Measurements from ENCODE around the gene KCTD11.

KCTD11 gene

DNA sequence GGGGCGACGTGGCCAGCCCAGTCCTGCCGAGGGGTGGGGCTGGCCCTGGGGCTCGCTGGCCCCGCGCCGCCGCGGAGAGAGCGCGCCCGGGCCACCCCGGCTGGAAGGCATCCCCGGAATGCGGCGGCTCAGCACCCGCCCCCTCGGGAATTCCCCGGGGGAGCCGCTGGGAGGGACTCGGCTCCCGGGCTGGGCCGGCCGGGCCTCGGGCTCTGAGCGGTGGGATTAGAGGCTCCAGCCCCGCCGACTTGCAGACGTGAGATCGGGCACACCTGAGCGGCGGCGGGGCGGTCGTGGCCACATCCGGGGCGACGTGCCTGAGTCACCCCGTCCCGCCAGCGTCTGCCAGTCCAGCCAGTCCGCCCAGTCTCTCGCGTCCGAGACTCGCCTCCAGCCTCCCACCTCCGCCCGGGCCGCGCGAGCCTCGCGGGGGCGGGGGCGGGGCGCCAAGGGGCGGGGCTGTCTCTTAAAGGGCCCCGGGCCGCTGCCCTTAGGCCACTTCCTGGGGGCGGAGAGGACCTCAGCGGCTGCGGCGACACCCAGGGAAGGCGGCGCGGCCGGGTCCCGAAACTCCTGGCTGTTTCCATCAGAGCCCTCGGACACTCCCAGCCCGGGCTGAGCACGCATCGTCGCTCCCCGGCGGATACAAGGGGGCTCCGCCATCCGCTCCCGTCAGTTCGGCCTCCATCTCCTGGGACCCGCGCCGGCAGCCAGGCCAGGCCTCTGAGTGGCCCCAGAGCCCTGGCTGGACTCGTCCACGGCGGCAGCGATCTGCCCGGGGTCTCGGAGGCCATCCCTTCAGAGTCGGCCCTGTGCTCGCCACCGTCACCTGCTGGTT is at the start of gene KCTD11:
Gene KCTD11 (plus strand): TSS at position 498 of the 838 bp plus-strand sequence.
- no peak for DNase-seq

DNA sequence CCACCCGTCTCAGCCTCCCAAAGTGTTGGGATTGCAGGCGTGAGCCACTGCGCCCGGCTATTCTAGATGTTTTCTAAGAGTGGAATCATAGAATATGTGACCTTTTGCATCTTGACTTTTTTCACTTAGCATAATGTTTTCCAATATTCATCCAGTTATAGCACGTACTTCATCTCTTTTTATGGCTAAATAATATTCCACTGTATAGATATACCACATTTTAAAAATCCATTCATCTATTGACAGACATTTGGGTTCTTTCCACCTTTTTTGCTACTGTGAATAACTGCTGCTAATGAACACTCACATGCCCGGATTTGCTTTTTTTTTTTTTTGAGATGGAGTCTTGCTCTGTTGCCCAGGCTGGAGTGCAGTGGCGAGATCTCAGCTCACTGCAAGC is 47.8 kb upstream of the KCTD11 start:
- no peak for DNase-seq

DNA sequence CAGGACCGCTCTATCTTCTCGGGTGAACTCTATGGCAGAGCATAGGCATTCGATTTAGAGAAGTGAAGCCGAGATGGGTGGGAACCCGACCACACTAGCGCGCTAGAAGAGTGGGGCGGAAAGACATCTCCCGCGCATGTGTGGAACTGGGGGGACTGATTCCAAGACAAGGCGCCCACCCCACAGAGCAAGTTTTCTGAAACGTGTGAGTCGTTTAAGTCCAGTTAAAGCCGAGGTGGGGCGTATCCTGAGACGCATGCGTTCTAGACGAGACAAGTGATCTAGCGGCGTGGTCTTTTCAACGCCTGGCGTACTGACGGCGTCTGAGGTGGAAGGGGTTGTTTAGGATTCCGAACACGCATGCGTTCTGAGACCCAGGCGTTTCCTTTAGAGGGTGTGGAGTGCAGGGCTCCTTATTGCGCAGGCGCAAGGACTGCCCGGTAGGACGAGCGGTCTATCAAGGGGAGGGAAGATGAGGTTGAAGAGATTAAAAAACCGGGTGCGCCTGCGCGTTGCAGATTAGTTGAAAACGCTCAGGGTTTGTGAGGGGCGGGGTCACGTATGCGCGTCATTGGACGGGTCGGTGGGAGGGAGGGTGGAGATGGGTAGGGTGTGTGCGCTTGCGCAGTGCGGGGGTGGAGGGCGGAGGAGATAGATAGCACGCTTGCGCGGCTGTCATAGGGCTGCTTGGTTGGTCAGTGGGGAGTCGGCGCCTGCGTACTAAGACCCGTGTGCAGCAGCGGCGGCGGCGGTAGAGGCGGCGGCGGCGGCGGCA is 44.9 kb upstream of the KCTD11 start, which contains the start of gene EIF5A:
Gene EIF5A (plus strand): TSS at position 718 of the 775 bp plus-strand sequence. CDS start 2,008 bp downstream, outside the sequence.
- DNase-seq, result peak; percentile 92

- no peak for DNase-seq
Observed at GRCh38 chr17:7307686-7308624, 44.0 kb upstream of the KCTD11 start.

DNA sequence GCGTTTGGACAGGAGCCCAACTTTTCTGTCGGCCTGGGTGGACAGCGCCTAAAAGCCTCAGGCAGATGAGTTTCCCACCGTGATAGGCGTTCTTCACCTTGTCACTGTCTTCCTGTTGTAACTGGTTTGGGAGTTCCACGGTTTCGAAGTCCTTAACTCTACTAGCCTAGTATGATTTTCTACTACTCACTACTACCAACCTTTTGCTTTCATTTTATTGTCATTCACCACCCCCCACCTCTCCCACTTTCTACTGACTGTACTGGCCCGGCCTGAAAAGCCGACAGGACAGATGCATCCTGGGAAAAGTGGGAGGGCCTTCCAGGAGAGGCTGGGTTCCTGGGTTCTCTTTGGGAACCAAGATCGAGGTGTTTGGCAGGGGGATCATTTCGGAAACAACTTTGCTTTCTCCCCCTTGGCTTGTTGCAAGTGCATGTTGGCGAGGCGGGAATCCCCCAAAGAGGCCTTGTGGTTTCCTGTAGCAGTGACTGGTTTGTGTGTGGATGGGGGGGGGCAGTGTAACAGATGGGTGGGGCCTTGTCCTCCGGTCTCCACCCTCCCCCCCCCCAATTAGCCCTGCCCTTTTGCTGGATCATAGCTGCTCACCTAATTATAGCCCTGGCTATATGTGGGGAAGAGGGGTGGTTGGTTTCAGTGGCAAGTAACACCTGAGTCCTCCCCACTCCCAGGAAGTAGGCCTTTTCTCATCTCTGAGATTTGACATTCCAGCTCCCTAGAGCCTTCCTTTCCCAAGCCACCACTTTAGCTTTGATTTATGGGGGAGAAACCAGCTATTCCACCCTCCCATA is 43.1 kb upstream of the KCTD11 start:
- peak; percentile 49 for DNase-seq

DNA sequence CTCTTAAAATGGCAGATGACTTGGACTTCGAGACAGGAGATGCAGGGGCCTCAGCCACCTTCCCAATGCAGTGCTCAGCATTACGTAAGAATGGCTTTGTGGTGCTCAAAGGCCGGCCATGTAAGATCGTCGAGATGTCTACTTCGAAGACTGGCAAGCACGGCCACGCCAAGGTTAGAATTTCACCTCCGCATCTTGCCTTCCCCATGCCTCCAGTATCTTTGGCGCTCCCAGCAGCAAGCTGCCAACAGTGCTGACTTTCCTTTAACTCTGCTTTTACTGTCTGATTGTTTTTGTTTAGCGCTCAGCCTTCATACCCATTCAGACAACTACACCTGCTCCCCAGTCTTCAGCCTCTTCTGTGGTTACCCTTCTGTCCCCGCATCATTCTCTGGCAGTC is 42.3 kb upstream of the KCTD11 start:
- DNase-seq, result no peak

DNA sequence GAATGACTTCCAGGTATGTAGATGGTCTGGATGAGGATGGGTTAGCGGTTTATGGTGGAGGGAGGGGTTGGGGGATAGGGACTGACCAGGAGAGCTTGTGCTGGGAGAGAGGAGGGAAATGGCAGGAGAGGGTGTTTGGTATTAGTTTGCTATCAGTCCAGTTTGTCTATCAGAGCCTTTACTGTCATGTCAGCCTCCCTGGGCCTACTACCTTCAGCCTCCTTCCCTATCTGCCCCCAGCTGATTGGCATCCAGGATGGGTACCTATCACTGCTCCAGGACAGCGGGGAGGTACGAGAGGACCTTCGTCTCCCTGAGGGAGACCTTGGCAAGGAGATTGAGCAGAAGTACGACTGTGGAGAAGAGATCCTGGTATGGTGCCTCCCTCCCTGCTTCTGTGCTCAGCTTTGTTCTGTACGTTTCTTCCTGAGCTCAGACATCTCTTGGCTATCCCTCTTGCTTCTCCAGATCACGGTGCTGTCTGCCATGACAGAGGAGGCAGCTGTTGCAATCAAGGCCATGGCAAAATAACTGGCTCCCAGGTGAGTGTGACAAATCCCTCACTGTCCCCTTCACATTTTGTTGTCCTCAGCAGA is 40.8 kb upstream of the KCTD11 start:
- no peak for DNase-seq

DNA sequence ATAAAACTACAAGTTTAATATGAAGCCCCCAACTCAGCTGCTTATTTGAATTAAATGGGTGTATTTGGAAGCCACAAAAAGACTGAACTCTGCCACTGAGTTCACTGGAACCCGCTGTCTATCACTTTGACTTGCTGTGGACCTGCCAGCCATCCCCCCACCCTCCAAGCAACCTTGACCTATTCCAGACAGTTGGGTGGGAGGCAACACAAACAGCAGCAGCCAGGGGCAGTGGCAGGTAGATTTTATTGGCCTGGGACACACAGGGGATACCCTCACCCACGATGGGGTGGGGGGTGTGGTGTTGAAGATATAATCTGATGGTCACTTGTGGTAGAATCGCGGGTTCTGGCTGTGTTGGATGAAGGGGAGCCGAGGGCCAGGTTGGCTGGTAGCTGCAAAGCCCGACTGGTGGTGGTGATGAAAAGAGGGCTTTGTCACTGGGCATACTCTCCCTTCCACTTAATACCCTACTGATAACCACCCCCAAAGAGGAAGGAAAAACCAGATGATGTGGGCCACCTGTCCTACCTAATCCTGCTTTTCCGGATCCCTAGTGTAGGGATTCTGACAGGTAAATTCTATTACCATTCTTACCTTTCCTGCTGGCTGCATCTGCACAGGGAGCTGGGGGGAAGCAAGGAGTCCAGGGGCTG is 39.4 kb upstream of the KCTD11 start:
- no peak for DNase-seq

DNA sequence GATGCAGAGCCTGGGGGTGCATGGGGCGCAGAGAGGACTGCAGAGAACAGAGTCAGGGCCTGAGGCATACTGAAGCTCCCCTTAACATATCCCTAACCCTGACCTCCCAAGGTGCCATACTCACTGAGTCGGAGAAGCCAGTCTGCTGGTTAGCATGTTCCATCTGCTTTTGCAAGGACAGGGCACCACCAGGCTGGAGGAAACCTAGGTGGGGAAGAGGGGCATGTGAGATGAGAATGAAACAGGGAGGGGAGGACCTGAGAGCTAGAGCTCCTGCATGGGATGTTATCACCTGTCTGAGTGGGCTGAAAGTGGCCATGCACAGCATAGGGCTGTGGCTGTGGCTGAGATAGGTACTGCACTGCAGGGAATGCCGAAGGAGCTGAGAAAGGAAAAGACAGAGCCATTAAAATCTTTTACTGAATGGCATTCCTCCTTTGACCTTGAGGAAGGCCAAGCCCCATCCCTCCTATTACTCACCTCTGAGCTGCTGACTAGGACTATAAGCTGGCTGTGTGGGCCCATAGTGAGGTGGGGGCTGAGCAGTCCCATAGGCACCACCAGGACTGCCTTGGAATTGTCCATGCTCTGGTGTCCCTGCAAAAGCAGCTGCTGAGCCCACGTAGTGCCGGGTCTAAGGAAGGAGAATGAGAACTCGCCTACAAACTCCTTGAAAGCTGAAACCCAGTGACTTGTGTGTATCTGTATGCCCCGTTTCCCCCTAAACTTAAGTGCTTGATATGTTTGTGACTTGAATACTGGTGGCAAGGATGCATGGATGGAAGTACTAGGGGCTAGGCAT is 38.7 kb upstream of the KCTD11 start:
- DNase-seq, result no peak

GRCh38 chr17:7313890-7314718 is 37.9 kb upstream of the KCTD11 start:
- DNase-seq, result no peak

DNA sequence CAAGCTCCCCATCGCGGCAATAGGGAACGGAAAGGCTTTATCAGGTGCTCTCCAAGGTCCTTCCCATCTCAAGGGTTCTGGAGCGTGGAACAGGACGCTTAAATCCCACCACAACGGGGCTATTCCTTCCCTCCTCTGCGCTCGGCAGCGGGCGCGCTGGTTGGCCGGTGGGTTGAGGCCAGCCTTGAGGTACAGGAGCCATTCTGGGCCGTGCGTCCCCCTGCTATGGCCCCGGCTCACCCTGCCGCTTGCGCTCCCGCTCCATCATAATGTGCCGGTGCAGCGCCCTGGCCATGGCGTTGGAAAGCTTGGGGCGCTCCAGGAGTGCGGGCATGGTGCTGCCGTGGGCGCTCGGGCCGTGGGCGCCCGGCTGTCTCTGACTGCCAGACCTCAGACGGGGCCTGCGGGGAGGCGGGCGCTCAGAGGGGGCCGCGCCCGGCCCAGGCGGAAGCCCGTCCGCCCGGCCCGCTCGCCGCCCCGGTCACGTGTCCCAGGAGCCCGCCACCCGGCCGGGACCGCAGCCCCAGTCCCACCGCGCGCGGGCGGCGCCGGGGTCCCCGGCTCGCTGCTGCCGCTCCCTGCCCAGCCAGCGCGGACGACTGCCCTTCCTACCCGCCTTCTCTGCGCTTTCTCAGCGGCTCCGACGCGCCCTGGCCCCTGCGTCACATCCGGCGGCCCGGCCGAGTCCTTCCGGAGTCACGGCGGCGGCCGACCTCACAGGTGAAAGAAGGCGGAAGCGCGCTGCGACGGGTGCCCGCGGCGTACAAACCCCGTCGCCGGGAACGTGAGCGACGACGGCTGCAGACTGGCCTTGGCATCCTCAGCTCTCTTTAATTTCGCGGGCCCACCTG is 37.0 kb upstream of the KCTD11 start, which contains the start of gene GPS2:
Gene GPS2 (minus strand): TSS at position 642 of the 851 bp plus-strand sequence. CDS start 308 bp downstream, at position 334.
- DNase-seq, result peak; percentile 23

DNA sequence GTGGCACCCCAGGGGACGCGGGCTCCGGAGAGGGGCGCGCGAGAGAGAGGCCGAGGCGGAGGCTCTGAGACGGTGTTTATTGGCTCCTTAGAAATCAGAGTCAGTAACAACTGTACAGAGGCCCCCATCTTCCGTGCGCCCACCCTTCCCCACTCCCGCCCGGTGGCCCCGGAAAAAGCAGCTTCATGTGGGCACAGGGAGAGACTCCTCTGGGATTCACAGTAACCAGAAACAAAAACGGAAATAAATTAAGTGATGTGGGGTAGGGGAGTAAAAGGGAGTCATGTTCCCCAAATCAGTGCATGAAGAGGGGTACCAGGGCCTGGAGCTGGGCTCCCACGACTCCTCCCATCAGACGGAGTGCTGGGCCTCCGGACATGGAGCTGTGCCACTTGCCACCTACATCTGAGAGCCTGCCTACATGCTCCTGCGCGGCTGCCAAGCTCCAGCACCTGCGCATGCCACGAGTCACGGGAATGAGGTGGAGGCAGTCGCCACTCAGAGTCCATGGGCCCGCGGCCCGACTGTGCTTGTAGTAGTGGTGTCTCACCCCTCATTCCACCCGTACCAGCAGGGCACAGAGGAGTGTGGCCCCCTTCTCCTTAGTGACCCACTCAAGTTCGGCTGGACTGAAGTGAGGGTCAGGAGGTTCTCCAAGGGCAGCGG is 36.3 kb upstream of the KCTD11 start:
- no peak for DNase-seq

- no peak for DNase-seq
Observed at GRCh38 chr17:7317161-7317803, 34.7 kb upstream of the KCTD11 start.

DNA sequence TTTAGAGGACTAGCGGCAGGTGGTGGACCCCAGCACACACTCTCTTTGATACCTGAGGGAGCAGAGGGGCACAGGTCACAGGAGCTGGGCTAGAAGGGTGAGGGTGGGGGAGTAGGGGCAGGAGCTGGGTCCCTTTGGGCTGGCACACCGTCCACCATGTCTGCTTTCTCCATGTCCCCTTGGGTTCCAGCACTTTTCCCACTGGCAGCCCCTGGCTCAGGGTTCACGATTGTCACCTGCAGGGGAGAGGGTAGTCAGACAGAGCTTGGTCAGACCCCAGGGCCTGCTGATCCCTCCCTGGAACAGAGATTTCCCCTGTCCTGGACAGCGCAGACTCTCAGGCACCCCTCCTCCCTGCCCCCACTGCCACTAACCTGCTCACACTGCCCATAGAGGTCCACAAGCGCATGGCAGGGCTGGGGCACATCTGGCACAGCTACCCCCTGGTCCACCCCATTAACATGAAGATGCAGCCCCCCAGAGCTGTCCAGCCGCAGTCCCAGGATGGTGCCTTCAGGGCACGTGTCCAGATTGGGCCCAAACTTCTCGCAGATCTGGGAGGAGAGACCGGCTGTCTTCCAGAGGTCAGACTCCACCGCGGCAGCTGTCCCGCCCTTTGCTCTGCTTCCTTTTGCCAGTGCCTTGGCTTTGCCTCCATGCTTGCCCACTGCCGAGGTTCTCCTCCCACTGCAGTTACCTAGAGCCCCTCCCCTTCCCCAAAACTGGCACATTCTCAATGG is 33.7 kb upstream of the KCTD11 start:
- no peak for DNase-seq

- no peak for DNase-seq
Observed at GRCh38 chr17:7321466-7321865, 30.5 kb upstream of the KCTD11 start.

- DNase-seq, result no peak
Observed at GRCh38 chr17:7322520-7323194, 29.3 kb upstream of the KCTD11 start.
